Activated CD4-positive, alpha-beta T cell treated with anti-CD3 and anti-CD28 coated beads, Interleukin-2, amount 50 U/mL, for 16 hours (primary cell): Measurements from ENCODE around the gene SLC27A1.
"Not testable (repeated sequence)": the region's sequence is repeated elsewhere in the genome, so short reads cannot be mapped to it uniquely, and the experiment has no call there.

Source experiments
- DNase-seq: peaks from one replicate; pipeline ENCODE4 v3.0.0-alpha.2; 2020

The SLC27A1 gene

DNA sequence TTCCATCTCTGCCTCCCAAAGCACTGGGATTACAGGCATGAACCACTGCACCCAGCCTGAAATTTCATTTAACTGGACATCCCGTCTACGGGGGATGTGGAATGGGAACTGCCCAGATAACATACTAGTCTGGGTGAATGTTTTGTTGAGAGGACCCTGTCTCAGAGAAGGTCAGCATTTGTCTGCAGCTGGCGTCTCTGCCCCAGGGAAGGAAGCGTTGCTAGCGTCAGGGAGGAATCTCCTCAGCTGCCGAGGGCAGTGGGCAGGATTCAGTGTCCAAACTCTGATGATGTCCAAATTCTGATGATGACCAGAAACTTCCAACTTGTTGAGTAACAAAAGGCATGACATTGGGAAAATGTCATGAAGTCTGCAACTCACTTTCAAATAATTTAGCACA is 12.7 kb upstream of the SLC27A1 start:
- DNase-seq: no peak

DNA sequence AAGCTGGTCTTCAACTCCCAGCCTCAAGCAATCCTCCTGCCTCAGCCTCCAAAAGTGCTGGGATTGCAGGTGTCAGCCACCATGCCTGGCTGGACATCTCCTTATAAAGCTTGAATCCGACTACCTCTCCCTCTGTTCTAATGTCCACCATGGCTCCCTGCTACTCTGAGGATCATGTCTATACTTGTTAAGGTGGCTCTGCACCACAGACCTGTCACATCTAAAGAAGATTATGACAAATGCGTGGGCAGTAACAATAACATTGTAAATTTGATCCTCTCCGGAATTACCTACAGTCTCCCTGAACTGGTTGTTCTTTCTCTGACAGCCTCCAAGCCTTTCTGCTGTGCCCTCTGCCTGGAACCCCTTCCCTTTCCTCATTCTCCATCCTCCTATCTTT is 11.4 kb upstream of the SLC27A1 start:
- no peak for DNase-seq

DNA sequence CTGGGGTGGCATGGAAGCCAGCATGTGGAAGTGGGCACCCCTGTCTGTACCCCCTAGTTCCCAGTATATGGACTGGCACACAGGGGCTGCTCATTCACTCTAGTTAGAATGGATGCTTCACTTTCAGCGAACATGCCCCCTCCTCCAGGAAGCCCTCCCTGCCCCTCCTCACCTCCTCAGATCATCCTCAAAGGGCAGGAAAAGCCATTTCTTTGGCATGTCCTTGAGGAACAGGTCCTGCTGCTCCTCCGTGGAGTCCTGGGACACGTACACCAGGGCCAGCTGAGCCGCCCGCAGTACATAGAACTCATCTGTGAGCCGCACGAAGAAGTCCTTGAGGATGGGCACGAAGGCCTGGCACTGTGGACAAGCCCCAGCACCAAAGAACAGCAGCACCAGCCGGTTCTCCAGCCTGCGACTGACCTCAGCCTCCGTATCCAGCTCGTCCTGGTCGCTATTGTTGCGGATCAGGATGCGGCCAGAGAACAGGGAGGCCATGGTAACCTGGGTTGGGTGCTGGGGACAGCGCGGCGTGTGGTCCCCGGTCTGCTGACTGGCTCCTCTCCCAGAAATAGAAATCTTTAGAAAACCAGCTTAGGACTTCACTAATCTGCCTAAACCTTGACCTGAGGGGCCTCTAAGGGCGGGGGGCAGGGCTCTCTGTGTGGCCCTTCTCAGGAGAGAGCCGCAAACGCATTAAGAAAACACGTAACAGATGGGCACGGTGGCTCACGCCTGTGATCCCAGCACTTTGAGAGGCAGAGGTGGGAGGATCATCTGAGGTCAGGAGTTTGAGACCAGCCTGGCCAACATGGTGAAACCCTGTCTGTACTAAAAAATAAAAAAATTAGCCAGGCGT is 9.7 kb upstream of the SLC27A1 start, which contains the start of gene NXNL1:
NXNL1 (minus strand) TSS at position 555 of the 859 bp plus-strand sequence; CDS start at position 498, 57 bp downstream.
- no peak for DNase-seq

DNA sequence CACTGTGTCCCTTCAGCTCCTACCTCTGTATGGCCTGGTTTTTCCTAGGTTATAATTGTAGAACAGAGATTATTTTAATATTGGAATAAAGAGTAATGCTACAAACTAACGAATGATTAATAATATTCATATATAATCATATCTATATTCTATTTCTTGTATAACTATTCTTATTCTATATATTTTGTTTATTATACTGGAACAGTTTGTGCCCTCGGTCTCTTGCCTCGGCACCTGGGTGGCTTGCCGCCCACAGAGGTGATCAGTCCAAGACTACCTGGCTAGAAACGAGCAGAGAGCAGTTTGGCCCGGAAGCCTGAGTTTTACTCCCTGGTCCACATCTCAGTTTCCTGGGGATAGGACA is 3.9 kb upstream of the SLC27A1 start:
- no peak for DNase-seq

DNA sequence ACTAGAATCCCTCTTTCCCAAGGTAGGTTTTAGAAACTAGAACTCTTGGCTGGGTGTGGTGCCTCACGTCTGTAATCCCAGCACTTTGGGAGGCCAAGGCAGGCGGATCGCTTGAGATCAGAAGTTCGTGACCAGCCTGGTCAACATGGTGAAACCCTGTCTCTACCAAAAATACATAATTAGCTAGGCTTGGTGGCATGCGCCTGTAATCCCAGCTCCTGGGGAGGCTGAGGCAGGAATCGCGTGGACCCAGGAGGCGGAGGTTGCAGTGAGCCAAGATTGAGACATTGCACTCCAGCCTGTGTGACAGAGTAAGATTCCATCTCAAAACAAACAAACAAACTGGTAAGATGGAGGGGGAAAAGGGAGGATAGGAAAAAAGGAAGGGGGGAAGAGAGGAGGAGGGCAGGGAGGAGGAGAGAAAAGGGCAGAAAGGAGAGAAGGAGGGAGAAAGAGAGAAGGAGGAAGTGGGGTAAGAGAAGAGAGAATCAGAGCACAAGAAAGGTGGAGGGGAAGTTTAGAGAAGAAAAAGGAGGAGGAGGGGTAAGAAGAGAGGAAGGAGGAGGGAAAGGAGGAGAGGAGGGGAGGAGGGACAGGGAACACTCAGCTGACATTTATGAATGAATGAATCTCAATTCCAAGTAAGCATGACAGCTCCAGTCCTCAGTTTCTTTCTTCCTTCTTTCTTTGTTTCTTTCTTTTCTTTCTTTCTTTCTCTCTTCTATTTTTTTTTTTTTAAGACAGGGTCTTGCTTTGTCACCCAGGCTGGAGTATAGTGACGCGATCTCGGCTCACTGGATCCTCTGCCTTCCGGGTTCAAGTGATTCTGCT is 2.6 kb upstream of the SLC27A1 start:
- DNase-seq: no peak

DNA sequence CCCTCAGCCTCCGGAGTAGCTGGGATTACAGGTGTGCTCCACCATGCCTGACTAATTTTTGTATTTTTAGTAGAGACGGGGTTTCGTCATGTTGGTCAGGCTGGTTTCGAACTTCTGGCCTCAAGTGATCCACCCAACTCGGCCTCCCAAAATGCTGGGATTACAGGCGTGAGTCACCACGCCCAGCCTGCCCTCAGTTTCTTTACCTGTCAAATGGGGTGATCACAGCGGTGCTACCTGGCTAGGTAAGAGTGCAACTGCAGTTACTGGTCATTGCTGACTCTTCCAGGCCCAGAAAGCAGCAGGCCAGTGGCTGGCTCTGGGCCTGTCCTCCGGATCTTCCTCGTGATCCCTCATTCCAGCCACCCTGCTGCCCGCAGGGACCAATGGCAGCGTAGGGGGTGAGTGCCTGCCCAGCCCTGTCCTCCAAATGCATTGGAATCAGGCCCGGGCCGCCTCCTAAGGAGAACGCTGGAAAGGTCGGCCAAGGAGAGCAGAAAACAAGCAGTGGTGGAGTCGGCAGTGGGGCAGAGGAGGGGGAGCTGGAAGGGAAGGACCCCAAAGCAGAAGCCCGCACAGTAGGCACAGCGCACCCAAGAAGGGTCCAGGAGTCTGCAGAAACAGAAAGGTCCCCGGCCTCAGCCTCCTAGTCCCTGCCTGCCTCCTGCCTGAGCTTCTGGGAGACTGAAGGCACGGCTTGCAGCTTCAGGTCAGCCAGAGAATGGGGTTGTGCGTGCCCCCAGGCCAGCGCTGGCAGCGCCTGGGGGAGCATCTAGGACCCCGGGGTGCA is 1.8 kb upstream of the SLC27A1 start:
- DNase-seq: no peak

DNA sequence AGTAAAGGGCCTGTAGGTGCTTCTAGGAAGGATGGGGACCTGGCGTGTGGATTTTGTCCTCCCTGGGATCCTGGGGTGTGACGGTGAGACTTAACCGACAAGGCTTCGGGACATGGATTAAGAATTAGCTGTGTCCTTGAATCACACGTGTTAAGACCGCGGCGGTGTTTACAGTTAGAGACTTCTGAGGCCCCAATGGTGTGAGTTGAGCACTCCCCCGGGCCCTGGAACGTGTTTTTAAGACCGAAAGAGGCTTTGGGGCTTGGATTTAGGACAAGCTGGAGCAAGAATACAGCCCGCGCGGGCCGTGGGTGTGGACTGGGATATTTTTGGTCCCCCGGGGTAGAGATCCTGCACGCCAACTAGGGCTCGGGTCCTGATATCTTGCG is 1.2 kb upstream of the SLC27A1 start:
- no peak for DNase-seq

DNA sequence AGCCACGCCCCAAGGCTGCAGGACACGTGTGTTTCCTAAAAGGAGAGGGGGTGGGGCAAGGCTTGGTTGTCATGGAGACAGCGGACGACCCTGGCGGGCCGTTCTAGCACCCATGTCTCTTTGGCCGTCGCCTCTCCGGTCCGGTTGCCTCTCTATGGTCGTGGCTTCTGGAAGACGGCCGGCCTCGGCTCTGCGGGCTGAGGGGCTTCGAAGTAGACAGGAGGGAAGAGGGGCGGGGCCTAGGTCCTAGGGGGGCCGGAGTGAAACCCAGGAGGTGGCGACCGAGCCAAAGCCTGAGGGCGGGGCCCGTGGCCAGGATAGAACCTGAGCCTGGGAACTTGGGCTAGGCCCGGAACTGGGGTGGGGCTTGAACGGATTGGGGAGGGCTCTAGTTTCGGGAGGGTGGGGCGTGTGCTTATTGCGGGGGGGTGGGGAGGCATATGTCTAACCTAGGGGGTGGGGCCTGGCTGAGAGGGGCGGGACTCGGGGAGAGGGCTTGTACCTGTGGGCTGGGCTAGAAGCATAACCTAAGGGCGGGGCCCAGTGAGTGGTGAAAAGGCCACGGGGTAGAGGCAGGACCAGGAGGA is 750 bp upstream of the SLC27A1 start:
- DNase-seq: peak; percentile 89

DNA sequence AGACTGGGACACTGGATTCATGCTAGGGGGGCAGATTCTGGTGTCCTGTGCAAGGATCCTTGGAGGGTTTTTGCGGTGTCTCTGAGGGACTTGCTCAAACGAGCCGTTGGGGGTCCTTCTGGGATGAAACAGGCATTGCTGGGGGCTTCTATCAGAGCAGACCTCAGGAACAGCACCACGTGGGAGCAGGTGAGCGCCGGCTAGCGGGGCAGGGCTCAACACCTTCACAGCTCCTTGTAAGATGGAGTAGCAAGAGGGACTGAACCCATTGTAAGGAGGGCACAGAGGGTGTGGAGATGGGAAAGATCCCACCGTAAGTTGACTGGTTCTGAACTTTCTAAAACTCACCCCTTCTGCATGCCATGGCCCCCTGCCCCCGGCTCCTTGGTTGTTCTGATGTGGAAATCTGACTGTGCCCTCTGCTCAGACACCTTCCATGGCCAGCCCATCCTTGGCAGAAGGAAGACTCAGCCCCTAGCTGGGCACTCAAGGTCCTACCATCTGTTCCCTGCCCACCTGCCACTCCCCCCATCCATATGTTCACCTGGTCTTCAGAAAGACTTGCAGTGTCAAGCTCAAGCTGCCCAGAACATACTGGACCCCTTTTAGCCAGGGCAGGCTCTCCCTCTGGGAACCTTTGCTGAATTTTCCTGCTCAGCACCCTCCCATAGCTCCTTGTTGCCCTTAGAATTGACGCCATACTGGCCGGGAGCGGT is 1.2 kb downstream of the SLC27A1 start:
- no peak for DNase-seq

DNA sequence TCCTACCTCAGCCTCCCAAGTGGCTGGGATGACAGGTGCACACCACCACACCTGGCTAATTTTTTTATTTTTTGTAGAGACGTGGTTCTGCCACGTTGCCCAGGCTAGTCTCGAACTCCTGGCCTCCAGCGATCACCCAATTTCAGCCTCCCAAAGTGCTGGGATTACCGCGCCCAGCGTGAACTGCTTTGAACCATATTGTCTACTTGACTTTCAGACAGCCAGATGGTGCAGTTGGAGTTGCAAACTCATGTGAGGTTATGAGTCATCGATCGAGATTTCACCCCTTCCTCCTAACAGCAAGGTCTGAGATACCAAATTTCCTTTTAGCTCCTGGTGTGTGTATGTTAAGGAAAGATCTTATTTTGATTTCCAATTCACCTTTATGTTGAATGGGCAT is 2.7 kb downstream of the SLC27A1 start:
- peak; percentile 46 for DNase-seq

DNA sequence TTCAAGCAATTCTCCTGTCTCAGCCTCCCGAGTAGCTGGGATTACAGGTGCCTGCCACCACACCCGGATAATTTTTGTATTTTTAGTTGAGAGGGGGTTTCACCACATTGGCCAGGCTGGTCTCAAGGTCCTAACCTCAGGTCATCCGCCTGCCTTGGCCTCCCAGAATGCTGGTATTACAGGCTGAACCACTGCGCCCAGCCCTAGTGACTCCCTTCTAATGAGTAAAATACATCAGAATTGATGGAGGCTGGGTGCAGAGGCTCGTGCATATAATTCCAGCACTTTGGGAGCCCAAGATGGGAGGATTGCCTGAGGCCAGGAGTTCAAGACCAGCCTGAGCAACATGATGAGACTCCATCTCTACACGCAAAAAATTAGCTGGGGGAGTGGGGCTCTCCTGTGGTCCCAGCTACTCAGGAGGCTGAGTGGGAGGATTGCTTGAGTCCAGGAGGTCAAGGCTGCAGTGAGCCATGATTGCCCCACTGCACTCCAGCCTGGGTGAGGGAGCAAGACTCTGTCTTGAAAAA is 4.8 kb downstream of the SLC27A1 start:
- not testable (repeated sequence) for DNase-seq

DNA sequence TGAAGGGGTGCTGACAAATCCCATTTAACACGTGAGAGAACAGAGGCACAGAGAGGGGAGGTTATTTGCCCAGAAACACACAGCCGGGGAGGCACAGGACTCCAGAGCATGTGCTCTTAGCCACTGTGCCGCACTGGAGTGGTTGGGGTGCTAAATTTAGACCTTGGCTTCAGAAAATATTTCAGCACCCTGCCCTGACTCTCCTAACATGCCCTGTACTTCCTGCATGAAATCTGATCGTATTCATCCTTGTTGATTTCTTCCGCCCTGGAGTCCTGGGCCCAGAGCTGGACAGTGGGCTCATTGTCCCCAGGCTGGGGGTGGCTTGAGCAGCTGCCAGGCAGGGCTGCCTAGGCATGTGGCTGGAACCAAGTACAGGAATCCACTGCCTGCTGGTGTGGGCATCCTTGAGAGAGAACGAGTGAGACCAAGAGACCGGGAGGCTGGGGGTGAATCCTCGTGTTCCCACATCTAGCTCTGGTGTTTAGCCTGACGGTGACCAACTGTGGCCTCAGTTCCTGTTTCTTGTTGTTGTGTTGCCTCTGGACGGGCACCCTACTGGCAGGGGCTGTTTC is 5.3 kb downstream of the SLC27A1 start:
- no peak for DNase-seq

DNA sequence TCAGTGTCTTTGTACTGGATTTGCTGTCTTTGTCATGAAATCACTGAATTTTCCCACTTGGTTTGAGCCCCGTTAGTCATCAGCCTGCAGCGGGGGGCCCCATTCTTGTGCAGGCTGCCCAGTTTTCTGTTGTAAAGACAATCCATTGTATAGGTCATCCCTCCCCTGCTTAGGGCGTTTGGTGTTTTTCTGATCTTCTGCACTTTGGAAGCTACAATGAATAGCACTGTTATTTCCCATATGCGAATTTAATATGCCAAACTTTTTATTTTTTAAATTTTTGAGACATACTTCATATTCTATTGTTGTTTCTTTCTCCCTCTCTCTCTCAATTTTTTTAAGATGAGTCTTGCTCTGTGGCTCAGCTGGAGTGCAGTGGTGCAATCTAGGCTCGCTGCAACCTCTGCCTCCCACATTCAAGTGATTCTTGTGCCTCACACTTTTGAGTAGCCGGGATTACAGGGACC is 9.0 kb downstream of the SLC27A1 start:
- no peak for DNase-seq

DNA sequence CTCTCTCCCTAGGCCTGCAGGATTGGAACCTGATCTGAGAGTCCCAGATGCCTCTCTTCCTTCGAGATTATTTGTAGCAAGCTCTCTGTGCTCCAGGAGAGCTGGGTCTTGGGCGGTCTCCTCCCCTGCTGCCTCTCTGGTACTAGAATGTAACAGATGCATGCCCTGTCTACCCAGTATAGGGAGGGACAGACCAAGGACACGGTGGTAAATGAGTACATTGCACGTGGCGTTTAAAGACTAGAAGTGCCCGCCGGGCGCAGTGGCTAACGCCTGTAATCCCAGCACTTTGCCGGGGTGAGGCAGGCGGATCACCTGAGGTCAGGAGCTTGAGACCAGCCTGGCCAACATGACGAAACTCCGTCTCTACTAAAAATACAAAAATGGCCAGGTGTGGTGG is 11.7 kb downstream of the SLC27A1 start:
- DNase-seq: no peak

DNA sequence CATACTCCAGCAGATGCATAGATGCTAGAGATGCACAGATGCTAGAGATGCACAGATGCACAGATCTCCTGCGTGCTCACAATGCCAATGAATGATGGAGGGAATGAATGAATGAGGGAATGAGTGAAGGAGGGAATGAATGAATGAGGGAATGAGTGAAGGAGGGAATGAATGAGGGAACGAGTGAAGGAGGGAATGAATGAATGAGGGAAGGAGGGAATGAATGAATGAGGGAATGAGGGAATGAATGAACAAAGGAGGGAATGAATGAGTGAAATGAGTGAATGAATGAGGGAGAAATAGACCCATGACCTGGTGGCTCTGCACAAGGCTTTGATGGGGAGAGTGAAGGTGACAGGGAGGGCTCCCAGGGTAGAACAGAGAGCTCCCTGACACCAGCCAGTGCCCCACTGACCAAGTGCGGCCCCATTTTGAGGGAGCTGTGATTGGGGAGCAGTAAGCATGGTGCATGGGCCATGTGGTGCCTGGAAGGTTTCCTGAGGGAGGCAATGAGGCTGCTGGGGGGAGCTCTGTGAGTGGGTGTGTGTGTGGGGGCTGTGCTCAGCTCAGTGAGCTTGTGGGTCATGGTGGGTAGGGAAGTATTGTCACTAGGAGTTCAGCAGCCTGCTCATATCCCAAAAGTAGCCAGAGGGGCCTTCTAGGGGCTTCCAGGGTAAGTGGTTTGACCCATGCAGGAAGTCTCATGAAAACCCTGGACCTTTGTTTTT is 12.7 kb downstream of the SLC27A1 start:
- no peak for DNase-seq

DNA sequence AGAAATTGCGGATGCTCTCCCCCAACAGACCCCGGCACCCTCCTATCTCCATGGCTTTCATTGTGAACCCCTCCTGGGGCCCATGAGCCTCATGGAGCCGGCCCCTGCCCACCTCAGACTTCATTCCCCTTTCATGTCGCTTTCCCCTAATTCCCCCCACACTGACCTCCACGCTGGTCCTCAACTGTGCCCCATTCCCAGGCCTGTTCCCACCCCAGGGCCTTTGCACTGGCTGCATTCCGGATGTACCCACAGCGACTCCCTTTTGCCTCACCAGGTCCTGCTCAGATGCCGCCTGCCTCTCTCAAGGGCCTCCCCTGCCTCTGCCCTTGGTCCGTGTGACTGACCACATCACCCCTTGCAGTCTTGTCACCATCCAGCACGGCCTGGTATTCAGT is 13.3 kb downstream of the SLC27A1 start:
- DNase-seq: no peak

DNA sequence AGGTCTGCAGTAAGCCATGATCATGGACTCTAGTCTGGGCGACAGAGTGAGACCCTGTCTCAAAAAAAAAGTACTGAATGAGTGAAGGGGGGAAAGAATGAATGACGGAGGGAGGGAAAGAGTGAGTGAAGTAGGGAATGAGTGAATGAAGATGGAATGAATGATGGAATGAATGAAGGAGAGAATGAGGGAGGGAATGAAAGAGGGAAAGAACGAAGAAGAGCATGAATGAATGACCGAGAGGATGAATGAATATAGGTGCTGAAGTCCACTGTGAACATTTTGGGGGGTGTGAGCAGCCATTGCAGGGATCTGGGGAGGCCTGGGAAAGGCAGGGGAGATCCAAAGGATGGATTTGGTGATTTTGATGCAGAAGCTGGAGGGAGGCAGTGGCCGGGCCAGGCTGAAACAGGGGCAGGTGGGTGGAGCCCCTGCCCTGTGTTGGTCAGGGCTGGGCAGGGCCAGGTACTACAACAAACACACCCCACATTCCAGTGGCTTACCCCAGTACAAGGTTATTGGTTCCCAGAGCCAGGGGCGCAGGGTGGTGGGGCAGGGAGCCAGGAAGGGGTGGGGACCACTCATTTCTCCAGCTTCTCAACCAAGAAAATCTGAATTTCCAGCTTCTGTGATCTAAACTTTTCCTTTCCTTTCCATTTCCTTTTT is 14.3 kb downstream of the SLC27A1 start:
- no peak for DNase-seq

DNA sequence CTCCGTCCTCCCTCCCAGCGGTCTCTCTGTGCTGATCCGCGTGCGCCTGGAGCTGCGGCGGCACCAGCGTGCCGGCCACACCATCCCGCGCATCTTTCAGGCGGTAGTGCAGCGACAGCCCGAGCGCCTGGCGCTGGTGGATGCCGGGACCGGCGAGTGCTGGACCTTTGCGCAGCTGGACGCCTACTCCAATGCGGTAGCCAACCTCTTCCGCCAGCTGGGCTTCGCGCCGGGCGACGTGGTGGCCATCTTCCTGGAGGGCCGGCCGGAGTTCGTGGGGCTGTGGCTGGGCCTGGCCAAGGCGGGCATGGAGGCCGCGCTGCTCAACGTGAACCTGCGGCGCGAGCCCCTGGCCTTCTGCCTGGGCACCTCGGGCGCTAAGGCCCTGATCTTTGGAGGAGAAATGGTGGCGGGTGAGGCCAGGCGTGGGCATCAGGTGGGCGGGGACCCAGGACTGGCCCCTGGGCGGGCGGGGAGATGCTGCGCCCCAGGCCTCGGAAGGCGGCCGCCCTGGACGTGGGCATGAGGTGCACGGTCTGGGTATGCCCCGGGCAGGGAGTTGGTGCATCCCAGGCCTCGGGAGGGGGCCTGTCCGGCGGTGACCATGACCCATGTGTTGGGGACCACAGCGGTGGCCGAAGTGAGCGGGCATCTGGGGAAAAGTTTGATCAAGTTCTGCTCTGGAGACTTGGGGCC is 16.4 kb downstream of the SLC27A1 start:
- no peak for DNase-seq
